IMR-90 (cell line): ENCODE measurements around the gene OR5A1. TPM values are rescaled to one million over a fixed set of nuclear protein-coding genes. Genes with fewer than 3 reads are reported as not detected.

Experiments
- ATAC-seq: fragments of 200-7000 bp; cut with Tn5 transposase; 2 replicates; pipeline ENCODE4 v1.9.1; 2020; ENCODE audit warnings: low read depth, mild to moderate bottlenecking, moderate library complexity
- BruUV-seq: library from RNA; stranded (reverse); fragments of 400-500 nt; replicated peaks from 2 replicates; lab custom pipeline; 2021; lab: Mats Ljungman, UMichigan
- CTCF ChIA-PET: fragments of 300-600 bp; formaldehyde crosslinking; extraction: SDS; loops from one replicate; lab custom pipeline; 2021; ENCODE audit warnings: antibody characterized with exemption; lab: Yijun Ruan, JAX
- POLR2A ChIA-PET: fragments of 300-600 bp; sonication (Branson Sonifier 250); formaldehyde crosslinking; loops from one replicate; lab custom pipeline; 2022; ENCODE audit warnings: antibody characterized with exemption; ENCODE audit not compliant: unreplicated experiment; lab: Charles Lee
- DNase-seq: peaks from one replicate; pipeline ENCODE4 v3.0.0; 2013
- H2AFZ ChIP-seq: replicated peaks from 2 replicates; pipeline ENCODE3; 2013; ENCODE audit warnings: low read length, mild to moderate bottlenecking; ENCODE audit not compliant: poor library complexity
- H2AK5ac ChIP-seq: 2 replicates; pipeline ENCODE4 v1.6.1; 2013; ENCODE audit warnings: low read depth, low read length, inconsistent platforms
- H2AK9ac ChIP-seq: replicated peaks from 2 replicates; pipeline ENCODE3; 2013; ENCODE audit warnings: mild to moderate bottlenecking, low read depth, low read length, moderate library complexity; ENCODE audit not compliant: poor library complexity
- H2BK120ac ChIP-seq: 2 replicates; pipeline ENCODE4 v1.6.1; 2013; ENCODE audit warnings: low read depth, low read length, inconsistent platforms
- H2BK15ac ChIP-seq: 3 replicates; pipeline ENCODE4 v1.6.1; 2013; ENCODE audit warnings: low read depth, low read length, inconsistent platforms
- H2BK20ac ChIP-seq: 2 replicates; pipeline ENCODE4 v1.6.1; 2013; ENCODE audit warnings: low read depth, mild to moderate bottlenecking, inconsistent platforms, low read length, moderate library complexity
- H2BK5ac ChIP-seq: 2 replicates; pipeline ENCODE4 v1.6.1; 2013; ENCODE audit warnings: mild to moderate bottlenecking, low read depth, low read length, inconsistent platforms; ENCODE audit not compliant: poor library complexity, severe bottlenecking
- H3K14ac ChIP-seq: replicated peaks from 2 replicates; pipeline ENCODE4 v1.6.1; 2013; ENCODE audit warnings: low read depth, low read length, inconsistent platforms
- H3K18ac ChIP-seq: 2 replicates; pipeline ENCODE4 v1.6.1; 2013; ENCODE audit warnings: low read depth, low read length, control low read depth
- H3K23ac ChIP-seq: 2 replicates; pipeline ENCODE4 v1.6.1; 2013; ENCODE audit warnings: low read depth, low read length, inconsistent platforms
- H3K27ac ChIP-seq: 2 replicates; pipeline ENCODE4 v1.5.1; 2013; ENCODE audit warnings: mild to moderate bottlenecking, control low read depth, low read length; ENCODE audit not compliant: insufficient read depth
- H3K27me3 ChIP-seq: 2 replicates; pipeline ENCODE4 v1.6.1; 2013; ENCODE audit warnings: low read length; ENCODE audit not compliant: control insufficient read depth, insufficient read depth
- H3K36me3 ChIP-seq: 2 replicates; pipeline ENCODE4 v1.6.1; 2013; ENCODE audit warnings: low read length, mixed read lengths; ENCODE audit not compliant: control insufficient read depth, insufficient read depth
- H3K4ac ChIP-seq: 2 replicates; pipeline ENCODE4 v1.6.1; 2013; ENCODE audit warnings: low read depth, low read length, inconsistent platforms
- H3K4me1 ChIP-seq: 2 replicates; pipeline ENCODE4 v1.6.1; 2013; ENCODE audit warnings: low read length, mixed read lengths; ENCODE audit not compliant: control insufficient read depth, insufficient read depth
- H3K4me2 ChIP-seq: 2 replicates; pipeline ENCODE4 v1.6.1; 2013; ENCODE audit warnings: low read depth, mild to moderate bottlenecking, control low read depth, low read length, moderate library complexity
- H3K4me3 ChIP-seq: 2 replicates; pipeline ENCODE4 v1.5.1; 2013; ENCODE audit warnings: low read depth, mild to moderate bottlenecking, control low read depth, low read length, moderate library complexity; ENCODE audit not compliant: insufficient read depth
- H3K56ac ChIP-seq: 2 replicates; pipeline ENCODE4 v1.6.1; 2013; ENCODE audit warnings: low read length, inconsistent platforms; ENCODE audit not compliant: insufficient read depth; ENCODE audit errors: extremely low read depth
- H3K79me1 ChIP-seq, 2 experiments: 2 replicates each; pipeline ENCODE4 v1.6.1; 2013; ENCODE audit warnings: low read length in 2 of 2, inconsistent platforms in 1 of 2, low read depth in 1 of 2
- H3K9ac ChIP-seq: 2 replicates; pipeline ENCODE4 v1.6.1; 2013; ENCODE audit warnings: low read depth, low read length, control low read depth
- H3K9me1 ChIP-seq: 2 replicates; pipeline ENCODE4 v1.6.1; 2013; ENCODE audit warnings: low read length, inconsistent platforms; ENCODE audit not compliant: insufficient read depth
- H3K9me3 ChIP-seq: 2 replicates; pipeline ENCODE4 v1.6.1; 2013; ENCODE audit warnings: low read length; ENCODE audit not compliant: control insufficient read depth, insufficient read depth
- H4K20me1 ChIP-seq: 2 replicates; pipeline ENCODE4 v1.6.1; 2013; ENCODE audit warnings: low read length, inconsistent platforms; ENCODE audit not compliant: insufficient read depth
- H4K5ac ChIP-seq: 2 replicates; pipeline ENCODE4 v1.6.1; 2013; ENCODE audit warnings: mild to moderate bottlenecking, low read depth, low read length, control low read depth
- H4K8ac ChIP-seq, 2 experiments: 2 replicates each; pipeline ENCODE4 v1.6.1; 2013; ENCODE audit warnings: low read depth in 2 of 2, low read length in 2 of 2, control low read depth in 1 of 2, inconsistent platforms in 1 of 2
- H4K91ac ChIP-seq: 2 replicates; pipeline ENCODE4 v1.6.1; 2013; ENCODE audit warnings: low read depth, low read length, inconsistent platforms; ENCODE audit not compliant: insufficient read depth
- CTCF ChIP-seq: conservative IDR thresholded peaks from 2 replicates; pipeline ENCODE4 v1.5.1; 2012; ENCODE audit warnings: mild to moderate bottlenecking, low read depth, low read length, improper control_type of control experiment
- MXI1 ChIP-seq: IDR thresholded peaks from 2 replicates; pipeline ENCODE4 v1.6.1; 2012; ENCODE audit warnings: low read depth, mild to moderate bottlenecking, low read length, moderate library complexity, borderline replicate concordance
- RCOR1 ChIP-seq: IDR thresholded peaks from 2 replicates; pipeline ENCODE4 v1.6.1; 2012; ENCODE audit warnings: mild to moderate bottlenecking, low read length, improper control_type of control experiment; ENCODE audit not compliant: insufficient replicate concordance
- RFX5 ChIP-seq: IDR thresholded peaks from 2 replicates; pipeline ENCODE4 v1.8.0; 2012; ENCODE audit warnings: low read depth, mild to moderate bottlenecking, low read length, moderate library complexity
- USF2 ChIP-seq: fragments of 150-350 bp; IDR thresholded peaks from 2 replicates; pipeline ENCODE4 v1.6.1; 2017; ENCODE audit warnings: mild to moderate bottlenecking, antibody characterized with exemption, low read length, low read depth
- dilution Hi-C: fragments of 300-500 bp; cut with HindIII; formaldehyde crosslinking; loops from one replicate; pipeline ENCODE4 v1.14.3; 2018; ENCODE audit warnings: low sequenced_read_pairs; ENCODE audit not compliant: unreplicated experiment
- in situ Hi-C: fragments of 300-500 bp; cut with MboI; formaldehyde crosslinking; loops from 3 replicates; pipeline ENCODE4 v1.14.3; 2019; ENCODE audit warnings: low sequenced_read_pairs, inconsistent platforms, mixed read lengths
- intact Hi-C: fragments of 100-400 bp; cut with micrococcal nuclease; formaldehyde crosslinking; loops from 2 replicates; pipeline ENCODE4 v1.10.0; 2022
- polyA plus RNA-seq, 3 experiments: library from polyadenylated mRNA; depleted of rRNA; stranded (reverse); fragments of >200 nt; gene quantifications; 2 replicates each; pipeline ENCODE4 v1.2.3, GENCODE V29; 2012; ENCODE audit warnings: low replicate concordance in 1 of 3
- total RNA-seq: library from RNA; depleted of rRNA; stranded (reverse); fragments of >200 nt; gene quantifications from 2 replicates; pipeline ENCODE4 v1.2.3, GENCODE V29; 2012

The OR5A1 gene
- total and polyA plus RNA-seq, 2 of the 4 experiments (the other 2 are of a cell fraction): not detected

GRCh38 chr11:59479906-59480305 is 43.6 kb downstream of the OR5A1 start:
- H3K56ac ChIP-seq: no peak overlapping the region
- CTCF ChIA-PET: no interaction called here
- TF ChIP-seq MXI1: no peak
- no peak for TF ChIP-seq USF2
- no peak for TF ChIP-seq RCOR1
- no peak for TF ChIP-seq RFX5
- TF ChIP-seq CTCF: no peak
- no peak overlapping the region for H3K4ac ChIP-seq
- POLR2A ChIA-PET: no interaction called here
- H4K20me1 ChIP-seq: no peaks in the 10 kb centered on the region
- no peak overlapping the region for H3K4me2 ChIP-seq
- no peak overlapping the region for H2AK5ac ChIP-seq
- H3K4me3 ChIP-seq: no peak overlapping the region
- no peaks in the 10 kb centered on the region for H3K9me1 ChIP-seq
- no peak overlapping the region for H2BK20ac ChIP-seq
- no peak overlapping the region for H4K91ac ChIP-seq
- H3K23ac ChIP-seq: no peak overlapping the region
- no peak overlapping the region for H3K18ac ChIP-seq
- no peak overlapping the region for H2BK15ac ChIP-seq
- DNase-seq: no peak
- H3K14ac ChIP-seq: no peak overlapping the region
- ATAC-seq: no peak
- no peaks in the 10 kb centered on the region for H3K79me1 ChIP-seq
- intact Hi-C loops: no loop called here
- no peaks in the 10 kb centered on the region for H3K36me3 ChIP-seq
- no TSS peak for BruUV-seq
- H3K27me3 ChIP-seq: no peaks in the 10 kb centered on the region
- in situ Hi-C loops: no loop called here
- no peak overlapping the region for H2AK9ac ChIP-seq
- H3K4me1 ChIP-seq: no peaks in the 10 kb centered on the region
- no peak overlapping the region for H3K27ac ChIP-seq
- dilution Hi-C loops: no loop called here
- no peak overlapping the region for H2BK5ac ChIP-seq
- H2AFZ ChIP-seq: no peak overlapping the region
- no peak overlapping the region for H4K8ac ChIP-seq
- H2BK120ac ChIP-seq: no peak overlapping the region
- no peaks in the 10 kb centered on the region for H3K9me3 ChIP-seq
- no peak overlapping the region for H4K5ac ChIP-seq
- H3K9ac ChIP-seq: no peak overlapping the region
